GM12878 (cell line): ENCODE measurements around the gene DYSF. TPM values are rescaled to one million over a fixed set of nuclear protein-coding genes. Genes with fewer than 3 reads are reported as not detected.

Experiments
- ATAC-seq: fragments of 200-7000 bp; cut with Tn5 transposase; 3 replicates; pipeline ENCODE4 v1.9.1; 2020; ENCODE audit warnings: mild to moderate bottlenecking, moderate library complexity
- BruUV-seq: library from RNA; stranded (reverse); fragments of 400-500 nt; replicated peaks from 2 replicates; lab custom pipeline; 2021; lab: Mats Ljungman, UMichigan
- CTCF ChIA-PET: fragments of 300-600 bp; sonication (Branson Sonifier 250); formaldehyde crosslinking; extraction: SDS; loops from one replicate; lab custom pipeline; 2021; ENCODE audit warnings: inconsistent platforms; lab: Yijun Ruan, JAX
- POLR2A ChIA-PET: fragments of 350-600 bp; formaldehyde crosslinking; extraction: SDS; loops from one replicate; lab custom pipeline; 2021; ENCODE audit warnings: inconsistent platforms; lab: Charles Lee
- RAD21 ChIA-PET: fragments of 300-600 bp; sonication (Branson Sonifier 250); formaldehyde crosslinking; loops from one replicate; lab custom pipeline; 2023; ENCODE audit warnings: antibody characterized with exemption; ENCODE audit not compliant: unreplicated experiment; lab: Charles Lee
- SMC1A ChIA-PET: fragments of 300-600 bp; sonication (Branson Sonifier 250); formaldehyde crosslinking; loops from one replicate; lab custom pipeline; 2023; ENCODE audit not compliant: unreplicated experiment, uncharacterized antibody; lab: Charles Lee
- DNase-seq: peaks from one replicate; pipeline ENCODE4 v3.0.0-alpha.2; 2011; ENCODE audit warnings: low read depth, low spot score
- FAIRE-seq: peaks from 3 replicates; lab custom pipeline; 2011; peaks lifted over from hg19 to GRCh38; lab: Jason Lieb, UNC
- H2AFZ ChIP-seq: 2 replicates; pipeline ENCODE4 v1.6.0; 2011; ENCODE audit warnings: low read depth, low read length, control low read depth; ENCODE audit not compliant: control insufficient read depth
- H3K27ac ChIP-seq: 2 replicates; pipeline ENCODE4 v1.5.1; 2011; ENCODE audit warnings: control low read depth; ENCODE audit not compliant: control insufficient read depth, insufficient read depth
- H3K27me3 ChIP-seq, 2 experiments: replicated peaks in 1 of 2; 2 replicates each; pipeline versions ENCODE4 v1.6.0 to v1.6.1; 2011; ENCODE audit warnings: low read length in 1 of 2; ENCODE audit not compliant: control insufficient read depth in 2 of 2, insufficient read depth in 2 of 2
- H3K36me3 ChIP-seq, 2 experiments: 2 replicates each; pipeline ENCODE4 v1.5.1; 2011; ENCODE audit warnings: low read length in 1 of 2; ENCODE audit not compliant: control insufficient read depth in 2 of 2, insufficient read depth in 2 of 2
- H3K4me1 ChIP-seq: 2 replicates; pipeline ENCODE4 v1.6.1; 2011; ENCODE audit warnings: mild to moderate bottlenecking, low read length, moderate library complexity, mixed read lengths; ENCODE audit not compliant: control insufficient read depth, insufficient read depth
- H3K4me2 ChIP-seq: 2 replicates; pipeline ENCODE4 v1.6.0; 2011; ENCODE audit warnings: control low read depth; ENCODE audit not compliant: control insufficient read depth, insufficient read depth
- H3K4me3 ChIP-seq: fragments of 200-600 bp; sonication (generic); 2 replicates; pipeline ENCODE4 v1.5.1; 2016
- H3K79me2 ChIP-seq: 2 replicates; pipeline ENCODE4 v1.6.0; 2011; ENCODE audit warnings: low read length; ENCODE audit not compliant: control insufficient read depth, insufficient read depth
- H3K9ac ChIP-seq: 2 replicates; pipeline ENCODE4 v1.8.0; 2011; ENCODE audit warnings: low read length, control low read depth, mixed read lengths; ENCODE audit not compliant: control insufficient read depth, insufficient read depth
- H3K9me3 ChIP-seq: replicated peaks from 3 replicates; pipeline ENCODE4 v1.5.1; 2011; ENCODE audit warnings: mild to moderate bottlenecking, low read length; ENCODE audit not compliant: control insufficient read depth, insufficient read depth
- H4K20me1 ChIP-seq: 2 replicates; pipeline ENCODE4 v1.6.0; 2011; ENCODE audit not compliant: control insufficient read depth, insufficient read depth
- CBFB ChIP-seq: IDR thresholded peaks from 2 replicates; pipeline ENCODE4 v1.6.1; 2016; ENCODE audit warnings: antibody characterized with exemption, low read depth
- DPF2 ChIP-seq: fragments of 450-650 bp; IDR thresholded peaks from 2 replicates; pipeline ENCODE4 v1.6.1; 2017; ENCODE audit warnings: mild to moderate bottlenecking
- FOXK2 ChIP-seq: fragments of 450-650 bp; IDR thresholded peaks from 2 replicates; pipeline ENCODE4 v1.6.1; 2017; ENCODE audit warnings: mild to moderate bottlenecking, moderate library complexity
- NFXL1 ChIP-seq: fragments of 450-650 bp; IDR thresholded peaks from 2 replicates; pipeline ENCODE4 v1.6.1; 2017; ENCODE audit warnings: antibody characterized with exemption, mild to moderate bottlenecking, borderline replicate concordance
- POU2F2 ChIP-seq: IDR thresholded peaks from 3 replicates; pipeline ENCODE4 v1.6.1; 2011; ENCODE audit warnings: low read depth, mild to moderate bottlenecking, low read length, borderline replicate concordance
- RCOR1 ChIP-seq: conservative IDR thresholded peaks from 2 replicates; pipeline ENCODE4 v1.6.1; 2012; ENCODE audit warnings: low read depth, low read length, improper control_type of control experiment
- WGBS: methylation state at CpG from one replicate; pipeline ENCODE4 v1.1.6; 2016; ENCODE audit warnings: low lambda C conversion rate; ENCODE audit not compliant: insufficient replicate concordance, insufficient coverage; ENCODE audit errors: missing lambda C conversion rate; 5-methylcytosine and 5-hydroxymethylcytosine counted together
- in situ Hi-C: fragments of 300-500 bp; cut with MboI; formaldehyde crosslinking; loops from 9 replicates; pipeline ENCODE4 v1.14.3; 2018; ENCODE audit warnings: mixed read lengths
- intact Hi-C: fragments of 100-400 bp; cut with micrococcal nuclease; formaldehyde crosslinking; loops from one replicate; pipeline ENCODE4 v1.14.2; 2022; ENCODE audit not compliant: unreplicated experiment
- polyA plus RNA-seq, 11 experiments: library from polyadenylated mRNA; depleted of rRNA in 4 of 11; unstranded in 6 of 11; stranded (reverse) in 5 of 11; fragments of >200 nt; fragmentation: Nextera tagmentation in 4 of 11; fragmentation: Illumina TruSeq in 1 of 11; extraction: Ambion mirVana in 4 of 11; extraction: Trizol in 1 of 11; gene quantifications; 1 replicate in 1 of 11; 2 replicates in 10 of 11; pipeline versions ENCODE4 v1.2.1 to v1.2.3, GENCODE V29; 2011 to 2016; ENCODE audit warnings: inconsistent platforms in 2 of 11, missing spikeins in 2 of 11, low read depth in 1 of 11
- total RNA-seq, 4 experiments: library from RNA; depleted of rRNA in 3 of 4; stranded (reverse); fragments of >200 nt in 3 of 4; fragmentation: Illumina TruSeq in 1 of 4; extraction: Trizol in 1 of 4; gene quantifications; 2 replicates each; pipeline versions ENCODE4 v1.2.1 to v1.2.3, GENCODE V29; 2013 to 2021
- TF ChIP-seq, protein P1 (sequence below): fragments of 450-650 bp; IDR thresholded peaks from 2 replicates; pipeline ENCODE4 v1.6.1; 2016; ENCODE audit warnings: mild to moderate bottlenecking
- TF ChIP-seq, protein P2 (sequence below): IDR thresholded peaks from 2 replicates; pipeline ENCODE4 v1.6.1; 2011; ENCODE audit warnings: low read depth, low read length, improper control_type of control experiment, borderline replicate concordance

The DYSF gene
- total and polyA plus RNA-seq, 10 of the 15 experiments (the other 5 are each of a cell fraction or from before 2014, with no cell fraction given) = under 0.01 to 0.15 (median 0.03) TPM; not detected in 7

DNA sequence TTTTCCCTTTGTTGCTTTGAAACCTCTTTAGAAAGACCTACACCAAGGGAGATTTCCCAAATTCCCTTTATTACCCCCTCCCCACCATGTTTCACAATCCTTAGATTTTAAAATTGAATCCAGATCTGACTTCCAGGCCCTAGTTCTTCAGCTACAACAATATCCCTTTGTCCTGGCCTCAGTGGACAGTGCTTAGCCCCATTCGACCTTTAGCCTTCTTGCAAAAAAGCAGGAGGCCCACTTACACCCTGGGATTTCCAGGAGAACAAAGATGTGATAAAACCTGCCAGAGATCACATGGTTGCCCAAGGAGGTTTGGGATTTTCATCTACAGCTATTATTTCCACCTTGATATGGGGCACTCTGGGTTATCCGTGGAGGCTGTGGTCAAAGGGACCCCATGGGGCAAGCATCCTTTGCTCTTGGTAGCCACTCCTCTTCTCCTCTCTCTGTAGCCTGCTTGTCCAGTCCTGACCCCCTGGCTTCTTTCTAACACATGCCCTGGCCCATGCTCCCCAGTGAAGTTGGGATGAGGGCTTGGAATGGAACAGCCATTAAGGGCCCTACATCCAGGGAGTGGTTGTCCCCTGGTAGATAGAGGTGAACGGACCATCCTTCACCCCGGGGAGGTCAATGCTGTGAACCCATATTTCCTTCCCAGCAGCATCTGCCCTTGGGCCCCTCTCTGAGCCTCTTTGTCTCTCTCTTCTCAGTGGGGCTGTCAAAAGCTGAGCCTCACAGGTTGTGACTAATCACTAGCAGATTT lies 267.4 kb downstream of the DYSF start:
- Histone ChIP-seq H3K9me3 (no peaks in the 10 kb centered on the region), H3K4me1 (no peaks in the 10 kb centered on the region), H3K4me2 (no peak overlapping the region), H3K27me3 (no peaks in the 10 kb centered on the region), H3K79me2 (no peaks in the 10 kb centered on the region), H2AFZ (no peak overlapping the region), H3K9ac (no peak overlapping the region), H3K27ac (no peak overlapping the region), H3K4me3 (no peak overlapping the region), H4K20me1 (no peaks in the 10 kb centered on the region), H3K36me3 (no peaks in the 10 kb centered on the region)
- TF ChIP-seq POU2F2 (no peak), CBFB (no peak), RCOR1 (no peak), DPF2 (no peak), FOXK2 (no peak), NFXL1 (no peak)
- TF ChIP-seq, protein P1, sequence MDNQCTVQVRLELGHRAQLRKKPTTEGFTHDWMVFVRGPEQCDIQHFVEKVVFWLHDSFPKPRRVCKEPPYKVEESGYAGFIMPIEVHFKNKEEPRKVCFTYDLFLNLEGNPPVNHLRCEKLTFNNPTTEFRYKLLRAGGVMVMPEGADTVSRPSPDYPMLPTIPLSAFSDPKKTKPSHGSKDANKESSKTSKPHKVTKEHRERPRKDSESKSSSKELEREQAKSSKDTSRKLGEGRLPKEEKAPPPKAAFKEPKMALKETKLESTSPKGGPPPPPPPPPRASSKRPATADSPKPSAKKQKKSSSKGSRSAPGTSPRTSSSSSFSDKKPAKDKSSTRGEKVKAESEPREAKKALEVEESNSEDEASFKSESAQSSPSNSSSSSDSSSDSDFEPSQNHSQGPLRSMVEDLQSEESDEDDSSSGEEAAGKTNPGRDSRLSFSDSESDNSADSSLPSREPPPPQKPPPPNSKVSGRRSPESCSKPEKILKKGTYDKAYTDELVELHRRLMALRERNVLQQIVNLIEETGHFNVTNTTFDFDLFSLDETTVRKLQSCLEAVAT = no peak
- TF ChIP-seq, protein P2, sequence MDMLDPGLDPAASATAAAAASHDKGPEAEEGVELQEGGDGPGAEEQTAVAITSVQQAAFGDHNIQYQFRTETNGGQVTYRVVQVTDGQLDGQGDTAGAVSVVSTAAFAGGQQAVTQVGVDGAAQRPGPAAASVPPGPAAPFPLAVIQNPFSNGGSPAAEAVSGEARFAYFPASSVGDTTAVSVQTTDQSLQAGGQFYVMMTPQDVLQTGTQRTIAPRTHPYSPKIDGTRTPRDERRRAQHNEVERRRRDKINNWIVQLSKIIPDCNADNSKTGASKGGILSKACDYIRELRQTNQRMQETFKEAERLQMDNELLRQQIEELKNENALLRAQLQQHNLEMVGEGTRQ = no peak
- BruUV-seq = no TSS peak
- ATAC-seq = no peak
- ChIA-PET CTCF (no interaction called here), SMC1A (no interaction called here), POLR2A (no interaction called here), RAD21 (no interaction called here)
- DNase-seq = no peak
- in situ Hi-C loops = no loop called here
- FAIRE-seq = no peak
- WGBS = 9% methylated on average over 4 of the region's 4 CpGs
- intact Hi-C loops = no loop called here
